Kasumi-1 (cell line): ENCODE data around the gene INPP5D.
"Not testable (repeated sequence)": the region's sequence is repeated elsewhere in the genome, so short reads cannot be mapped to it uniquely, and the experiment has no call there.

Source experiments
- DNase-seq, 2 experiments: peaks; one replicate each; lab custom pipeline; 2025; lab: John Stamatoyannopoulos, UW

Gene INPP5D

DNA sequence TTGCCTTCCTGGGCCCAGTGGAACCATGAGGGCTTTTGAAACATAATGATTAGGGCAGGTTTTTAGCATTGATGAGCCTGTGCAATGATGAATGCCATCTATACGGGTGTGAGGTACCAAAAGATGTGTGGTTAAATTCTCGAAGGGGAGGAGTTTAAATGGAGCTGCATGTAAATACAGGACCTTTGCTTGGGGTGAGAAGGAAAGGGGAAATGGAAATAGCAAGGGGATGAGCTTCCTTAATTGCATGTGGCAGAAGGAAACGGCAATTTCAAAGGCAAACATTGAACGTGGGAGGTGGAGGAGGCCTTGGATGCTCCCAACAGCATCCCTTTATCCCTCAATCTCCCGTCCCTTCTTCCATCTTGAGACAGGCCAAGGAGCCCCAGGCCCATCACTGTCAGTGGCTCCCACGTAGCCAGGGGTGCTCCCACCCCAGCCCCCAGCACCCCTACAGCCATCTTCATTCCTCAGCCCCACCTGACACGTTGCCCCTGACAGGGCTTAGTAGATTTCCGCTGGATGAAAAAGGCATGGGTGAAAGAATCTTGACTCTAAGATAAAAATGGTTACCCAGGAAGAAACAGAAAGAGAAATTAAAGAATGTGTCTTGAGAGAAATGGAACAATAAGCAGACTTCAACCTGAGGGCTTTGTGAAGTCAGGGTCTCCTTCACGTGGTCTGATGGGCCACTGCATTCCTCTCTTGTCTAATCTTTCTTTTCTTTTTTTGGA, 32.5 kb downstream of the INPP5D start:
- DNase-seq: peak; percentile 44 to 48

DNA sequence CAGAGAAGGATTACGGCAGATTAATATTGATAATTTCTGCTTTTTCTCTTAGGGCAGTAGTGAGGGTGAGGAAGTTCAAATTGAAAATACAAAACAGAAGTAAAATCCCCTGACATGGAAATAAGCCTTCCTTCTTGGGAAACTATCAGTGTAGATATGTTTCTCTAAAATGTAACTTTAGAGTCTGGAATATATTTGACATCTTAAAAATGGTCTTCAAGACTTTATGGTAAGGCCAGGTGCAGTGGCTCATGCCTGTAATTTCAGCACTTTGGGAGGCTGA, 33.0 kb downstream of the INPP5D start:
- no peak for DNase-seq

DNA sequence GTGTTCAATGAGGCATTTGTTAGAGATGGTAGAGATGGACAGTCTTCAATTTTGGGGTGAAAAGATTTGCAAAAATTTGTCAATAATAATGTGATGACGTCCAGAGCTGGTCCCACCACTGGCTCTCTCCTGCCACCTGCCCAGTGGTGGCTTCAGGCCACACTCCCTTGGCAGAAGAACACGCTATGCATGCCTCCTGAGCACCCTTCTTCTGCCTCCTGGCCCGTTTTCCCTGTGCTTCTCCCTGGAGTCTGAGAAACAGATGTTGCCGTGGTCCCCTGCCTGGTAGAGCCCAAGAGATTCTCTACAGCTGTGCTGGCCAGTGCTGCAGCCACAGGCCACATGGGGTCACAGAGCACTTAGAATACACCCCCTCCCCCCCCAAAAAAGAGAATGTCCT, 33.6 kb downstream of the INPP5D start:
- no peak for DNase-seq

DNA sequence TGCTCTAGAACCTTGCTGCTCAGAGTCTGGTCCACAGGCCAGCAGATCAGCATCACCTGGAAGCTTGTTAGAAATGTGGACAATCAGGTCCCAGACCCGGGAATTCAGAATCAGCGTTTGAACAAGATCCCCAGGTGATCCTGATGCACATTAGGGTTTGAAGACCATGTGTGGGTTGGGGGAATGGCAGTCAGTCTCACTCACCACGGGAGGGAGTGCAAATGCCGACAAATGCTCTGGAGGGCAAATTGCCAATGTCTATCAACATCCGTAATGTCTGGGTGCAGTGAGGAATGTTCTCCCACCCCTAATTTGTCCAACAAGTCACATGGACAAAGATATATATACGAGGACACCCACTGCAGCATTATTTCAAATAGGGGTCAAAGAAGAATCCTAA, 34.5 kb downstream of the INPP5D start:
- DNase-seq: no peak

DNA sequence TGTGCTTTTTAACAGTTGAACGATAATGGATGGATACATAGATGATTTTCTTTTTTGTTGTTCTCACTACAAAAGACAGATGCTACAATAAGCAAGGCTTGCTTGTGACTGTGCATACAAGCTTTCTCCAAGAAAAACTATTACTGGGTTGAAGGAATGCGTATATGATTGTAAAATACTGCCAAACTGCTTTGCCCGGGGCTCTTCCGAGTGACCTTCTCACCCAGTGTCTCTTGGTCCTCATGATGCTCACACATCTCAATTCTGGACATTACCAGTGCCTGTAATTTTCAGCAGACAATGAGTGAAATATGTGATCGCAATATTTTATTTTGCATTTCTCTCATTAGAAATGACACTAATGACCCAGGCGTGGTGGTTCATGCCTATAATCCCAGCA, 35.9 kb downstream of the INPP5D start:
- DNase-seq: no peak

DNA sequence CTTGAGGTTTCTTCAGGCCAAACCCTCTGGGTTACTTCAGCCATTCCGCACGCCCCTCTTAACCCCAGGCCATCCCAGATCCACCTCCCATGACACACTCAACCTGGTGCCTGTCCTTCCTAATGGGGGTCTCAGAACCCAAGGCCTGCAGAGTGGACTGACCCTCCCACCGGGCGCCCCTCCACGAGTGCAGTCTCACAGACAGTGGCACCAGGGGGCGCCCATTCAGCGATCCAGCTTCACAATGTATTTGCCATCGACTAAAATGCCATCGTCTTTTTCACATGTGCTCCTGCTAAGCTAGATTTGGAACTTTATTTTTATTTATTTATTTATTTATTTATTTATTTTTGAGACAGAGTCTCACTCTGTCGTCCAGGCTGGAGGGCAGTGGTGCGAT, 38.5 kb downstream of the INPP5D start:
- DNase-seq: no peak

DNA sequence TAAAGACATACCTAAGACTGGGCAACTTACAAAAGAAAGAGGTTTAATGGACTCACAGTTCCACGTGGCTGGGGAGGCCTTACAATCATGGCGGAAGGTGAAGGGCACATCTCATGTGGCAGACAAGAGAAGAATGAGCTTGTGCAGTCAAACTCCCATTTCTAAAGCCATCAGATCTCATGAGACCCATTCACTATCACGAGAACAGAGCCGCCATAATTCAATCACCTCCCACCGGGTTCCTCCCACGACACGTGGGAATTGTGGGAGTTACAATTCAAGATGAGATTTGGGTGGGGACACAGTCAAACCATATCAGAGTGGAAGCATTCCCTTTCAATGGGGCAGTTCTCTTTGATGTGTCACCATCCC, 39.7 kb downstream of the INPP5D start:
- not testable (repeated sequence) for DNase-seq

DNA sequence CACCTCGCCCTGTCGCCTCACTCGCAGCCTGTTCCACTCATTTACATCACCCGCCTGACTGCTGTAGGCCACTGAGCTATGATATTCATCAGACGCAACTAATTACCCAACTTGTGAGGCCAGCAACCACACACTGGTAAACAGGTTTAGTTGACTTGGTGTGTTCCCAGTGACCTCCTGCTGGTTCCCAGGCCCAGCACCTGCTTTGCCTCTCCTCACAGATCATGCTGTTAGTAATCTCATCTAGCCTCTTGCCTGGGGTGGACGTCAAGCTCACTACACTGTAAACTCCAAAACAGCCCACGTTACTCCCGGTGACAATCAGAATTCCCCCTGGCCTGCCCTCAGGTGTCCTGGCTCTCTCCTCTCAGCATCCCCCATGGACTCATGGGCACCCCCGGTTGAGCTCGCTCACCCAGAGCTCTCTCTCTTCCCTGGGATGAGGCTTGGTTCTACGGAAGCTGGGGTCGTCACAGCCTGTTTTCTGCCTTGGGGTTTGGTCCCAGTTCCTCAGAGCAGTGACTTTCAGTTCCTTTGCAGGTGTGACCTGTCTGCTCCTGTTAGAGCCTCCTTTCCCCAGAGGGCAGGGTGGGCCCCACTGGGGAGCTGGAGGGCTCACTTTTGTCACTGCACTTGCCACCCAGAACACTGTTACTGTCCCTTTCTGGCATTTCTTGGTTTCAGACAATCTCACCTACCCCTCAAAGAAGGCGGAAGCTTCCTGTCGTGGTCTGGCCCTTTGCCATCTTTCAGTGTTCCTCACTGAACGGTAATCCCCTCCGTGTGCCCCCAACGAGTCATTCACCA, 40.3 kb downstream of the INPP5D start:
- peak in 1 of 2 experiments; percentile 1 for DNase-seq

DNA sequence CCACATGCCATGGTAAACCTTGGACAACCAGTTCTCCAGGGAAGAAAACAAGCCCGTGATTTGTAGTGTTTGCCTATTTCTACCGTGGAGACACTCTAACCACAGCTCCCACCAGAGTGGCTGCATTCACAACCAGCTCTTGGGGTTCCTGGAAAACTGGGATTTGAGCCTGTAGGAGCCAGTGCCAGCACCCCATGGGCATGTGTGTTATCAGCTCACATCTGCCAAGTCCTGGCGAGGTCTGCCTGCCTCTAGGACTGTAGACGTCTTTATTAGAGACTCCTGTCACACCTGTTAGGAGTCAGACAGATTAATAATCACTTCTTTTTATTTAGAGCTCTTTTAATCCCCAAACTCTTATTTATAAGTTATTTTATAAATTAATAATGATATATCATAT, 41.0 kb downstream of the INPP5D start:
- no peak for DNase-seq

DNA sequence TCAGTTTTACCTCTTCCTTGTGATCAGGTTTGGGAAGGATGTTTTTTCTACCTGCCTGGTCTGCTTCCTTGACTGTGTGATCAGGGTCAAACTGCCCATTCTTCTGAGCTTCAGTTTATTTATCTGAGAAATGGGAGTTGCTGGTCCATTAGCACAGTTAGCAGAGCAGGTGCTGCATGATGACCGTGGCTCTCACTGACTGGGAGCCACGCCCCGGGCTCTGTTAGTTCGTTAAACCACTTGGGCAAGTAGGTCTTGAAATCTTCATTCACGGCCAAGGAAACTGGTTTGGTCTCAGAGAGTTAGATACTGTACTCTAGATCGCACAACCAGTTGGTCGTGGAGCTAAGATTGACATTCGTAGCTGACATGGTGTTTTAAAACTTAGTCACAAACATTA, 41.7 kb downstream of the INPP5D start:
- DNase-seq: no peak

DNA sequence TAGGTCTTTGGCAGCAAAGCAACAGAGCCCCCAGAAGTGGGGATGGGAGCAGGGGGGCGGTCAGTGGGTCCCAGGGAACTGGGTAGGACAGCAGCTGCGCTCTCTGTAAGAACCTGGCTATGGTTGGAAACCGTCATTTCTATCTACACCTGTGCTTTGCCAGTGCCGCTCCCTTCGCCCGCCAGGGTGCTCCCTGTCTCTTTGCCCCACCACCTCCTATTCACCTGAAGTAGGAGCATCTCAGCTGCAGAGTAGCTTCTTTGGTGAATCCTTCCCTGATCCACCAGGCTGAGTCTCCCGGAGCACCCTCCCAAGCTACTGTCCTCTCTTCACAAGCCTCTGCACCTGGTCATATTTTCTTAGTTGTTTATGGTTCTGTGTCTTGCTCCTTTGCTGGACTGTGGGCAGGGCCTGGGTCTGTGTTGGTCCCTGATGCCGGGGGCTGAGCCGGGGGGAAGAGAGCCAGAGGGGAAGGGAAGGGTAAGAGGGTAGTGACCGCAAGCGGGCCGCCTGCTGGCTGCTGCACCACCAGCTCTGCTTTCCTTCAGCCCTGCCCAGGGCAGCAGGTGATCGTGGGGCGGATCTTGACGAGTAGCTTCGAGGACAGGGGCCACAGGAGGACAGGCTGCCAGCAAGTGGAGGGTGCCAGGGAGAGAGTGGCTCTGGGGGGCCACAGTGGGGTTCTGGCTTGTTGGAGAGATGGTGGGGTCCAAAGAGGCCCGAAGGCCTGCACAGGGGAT, 45.2 kb downstream of the INPP5D start:
- no peak for DNase-seq

DNA sequence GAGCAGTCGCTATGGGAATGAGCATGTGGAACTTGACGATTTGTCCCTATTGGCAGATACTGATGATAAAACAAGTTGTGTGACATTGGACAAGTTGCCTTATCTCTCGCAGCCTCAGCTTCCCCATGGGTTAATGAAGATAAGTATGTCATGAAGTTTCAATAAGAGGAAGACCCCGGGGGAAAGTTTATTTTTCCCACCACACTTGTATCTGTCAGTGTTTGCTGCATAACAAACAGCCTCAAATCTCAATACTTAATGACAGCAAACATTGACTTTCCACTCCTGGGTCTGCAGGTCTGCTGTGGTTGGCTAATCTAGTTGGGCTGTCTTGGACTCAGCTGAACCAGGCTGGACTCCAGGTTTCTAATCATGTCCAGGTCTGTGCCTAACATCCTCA, 45.8 kb downstream of the INPP5D start:
- DNase-seq: no peak

DNA sequence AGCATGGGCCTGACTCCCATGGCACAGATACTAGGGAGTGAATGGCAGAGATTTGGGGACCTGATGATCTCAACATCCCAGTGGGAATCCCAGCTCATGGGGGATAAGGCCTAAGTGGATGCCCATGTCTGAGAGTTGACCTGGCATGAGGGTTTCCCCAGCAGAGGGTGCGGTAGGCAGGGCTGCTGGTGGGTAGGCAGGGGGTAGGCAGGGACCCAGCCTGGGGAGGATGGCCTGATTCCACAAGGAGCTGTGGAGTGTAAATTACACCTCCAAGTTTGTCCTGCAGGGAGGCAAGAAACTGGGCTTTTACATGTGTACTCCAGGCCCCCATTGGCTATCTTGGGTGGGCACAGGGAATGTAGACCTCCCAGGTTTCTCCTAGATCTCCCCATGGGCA, 46.9 kb downstream of the INPP5D start:
- no peak for DNase-seq

DNA sequence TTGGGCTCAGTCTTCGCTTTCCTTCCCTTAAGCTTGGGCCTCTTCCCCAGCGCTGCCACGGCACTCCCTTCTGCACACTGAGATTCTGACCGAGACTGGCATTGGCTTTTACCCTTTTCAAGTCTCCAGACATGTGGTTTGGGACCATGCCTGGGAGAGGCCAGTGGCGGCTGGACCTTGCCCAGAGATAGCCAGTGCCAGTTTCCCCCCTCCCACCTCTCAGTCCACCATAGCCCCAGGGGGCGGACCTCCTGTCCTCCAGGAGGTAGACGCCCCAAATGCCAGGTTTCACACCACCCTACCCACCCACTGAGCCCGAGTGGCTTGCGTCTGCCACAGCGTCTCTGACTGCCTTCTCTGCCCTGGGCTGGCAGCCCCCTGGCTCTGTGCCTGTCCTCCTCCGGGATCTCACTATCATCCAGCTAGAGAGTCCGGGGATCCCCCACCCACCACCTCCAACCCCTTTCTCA, 47.7 kb downstream of the INPP5D start:
- no peak for DNase-seq

DNA sequence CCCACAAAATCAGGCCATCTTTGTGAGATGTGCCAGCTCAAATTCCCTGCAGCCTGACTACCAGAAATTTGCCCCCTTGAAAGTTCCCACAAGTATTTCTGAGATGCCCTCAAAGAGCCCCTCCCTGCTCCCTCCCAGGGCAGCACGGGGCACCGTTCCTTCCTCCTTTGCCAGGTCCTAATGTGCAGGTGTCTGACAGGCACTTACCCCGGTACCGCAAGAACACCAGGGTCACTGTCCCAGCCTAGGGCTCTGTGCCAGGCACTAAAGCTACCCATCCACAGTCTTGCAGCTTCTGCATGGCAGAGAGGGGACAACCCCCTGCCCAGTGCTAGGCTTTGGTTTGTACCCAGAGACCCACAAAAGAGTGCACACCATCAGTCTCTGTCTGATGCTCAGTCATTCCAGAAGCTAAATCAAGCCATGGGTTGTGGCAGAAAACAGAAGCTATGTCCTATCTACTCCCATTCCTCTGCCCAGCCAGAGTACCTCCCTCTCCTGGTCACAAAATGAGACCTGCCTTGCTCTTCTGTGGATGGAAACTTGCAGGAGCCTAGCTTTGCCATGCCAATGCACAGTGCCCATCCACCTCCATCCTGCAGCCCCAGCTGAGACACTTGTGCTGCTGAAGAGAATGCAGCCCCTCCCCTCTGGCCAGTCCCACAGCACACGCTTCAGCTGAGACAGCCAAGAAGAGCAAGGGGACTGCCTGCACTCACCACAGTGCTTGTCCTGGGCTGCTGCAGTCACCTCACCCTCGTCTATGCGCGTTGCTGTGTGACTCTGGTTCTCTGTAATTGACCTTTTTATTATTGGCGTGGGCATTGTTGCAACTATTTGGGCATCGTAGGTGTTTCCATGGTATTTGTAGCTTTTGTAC, 48.7 kb downstream of the INPP5D start:
- no peak for DNase-seq

DNA sequence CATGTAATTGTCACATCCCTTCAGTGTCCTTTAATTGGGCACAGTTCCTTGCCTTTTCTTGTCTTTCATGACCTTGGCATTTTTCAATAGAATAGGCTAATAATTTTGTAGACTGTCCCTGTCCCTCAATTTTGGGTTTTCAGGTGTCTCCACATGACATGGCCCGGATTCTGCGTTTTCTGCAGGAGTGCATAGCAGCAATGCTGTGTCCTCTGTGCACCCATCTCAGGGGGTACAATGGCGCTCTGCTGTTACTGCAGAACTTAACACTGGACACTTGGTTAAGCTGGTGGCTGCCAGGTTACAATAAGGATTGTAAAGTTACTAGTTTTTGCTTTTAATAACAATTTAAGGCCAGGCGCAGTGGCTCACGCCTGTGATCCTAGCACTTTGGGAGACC, 51.3 kb downstream of the INPP5D start:
- DNase-seq: no peak

DNA sequence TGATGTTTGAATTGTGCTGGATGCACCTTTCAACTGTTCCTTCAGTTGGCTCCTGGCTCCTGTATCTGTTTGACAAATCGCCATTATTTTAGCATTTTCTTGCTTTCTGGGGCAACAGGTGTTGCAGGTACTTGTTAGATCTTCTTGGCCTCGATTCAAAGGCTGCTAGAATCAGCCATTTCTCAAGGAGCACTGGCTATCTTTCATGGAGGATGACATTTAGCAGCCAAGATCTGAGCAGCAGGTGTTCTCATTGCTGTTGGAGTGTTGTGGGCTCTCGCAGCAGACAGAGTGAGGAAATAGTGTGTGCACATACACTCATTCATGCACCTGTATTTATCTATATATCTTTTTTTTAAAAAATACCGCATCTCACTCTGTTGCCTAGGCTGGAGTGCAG, 52.2 kb downstream of the INPP5D start:
- no peak for DNase-seq

DNA sequence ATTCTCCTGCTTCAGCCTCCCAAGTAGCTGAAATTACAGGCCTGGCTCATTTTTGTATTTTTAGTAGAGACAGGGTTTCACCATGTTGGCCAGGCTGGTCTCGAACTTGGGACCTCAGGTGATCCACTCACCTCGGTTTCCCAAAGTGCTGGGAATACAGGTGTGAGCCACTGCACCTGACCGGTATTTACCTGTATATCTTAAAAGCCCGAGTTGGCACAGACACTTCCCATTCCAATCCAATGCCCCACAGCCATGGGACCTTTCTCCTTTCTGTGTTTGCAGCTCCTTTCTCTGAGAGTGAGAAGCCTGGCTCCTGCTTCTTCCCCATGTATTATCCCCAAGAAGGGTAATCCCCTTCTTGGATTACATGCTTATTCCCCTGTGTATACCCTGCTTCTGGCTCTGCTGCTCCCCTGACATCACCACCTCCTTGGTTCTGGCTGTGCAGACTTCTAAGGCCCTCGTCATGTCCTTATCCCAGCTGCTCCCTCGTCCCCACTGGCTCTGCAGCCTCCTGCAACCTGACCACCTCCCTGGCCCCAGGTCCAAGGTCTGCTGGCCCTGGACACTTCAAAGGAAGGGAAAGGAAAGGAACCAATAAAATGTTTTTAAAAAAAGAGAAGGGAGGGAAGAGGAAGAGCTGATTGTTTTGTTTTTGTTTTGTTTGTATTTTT, 52.8 kb downstream of the INPP5D start:
- DNase-seq: no peak

DNA sequence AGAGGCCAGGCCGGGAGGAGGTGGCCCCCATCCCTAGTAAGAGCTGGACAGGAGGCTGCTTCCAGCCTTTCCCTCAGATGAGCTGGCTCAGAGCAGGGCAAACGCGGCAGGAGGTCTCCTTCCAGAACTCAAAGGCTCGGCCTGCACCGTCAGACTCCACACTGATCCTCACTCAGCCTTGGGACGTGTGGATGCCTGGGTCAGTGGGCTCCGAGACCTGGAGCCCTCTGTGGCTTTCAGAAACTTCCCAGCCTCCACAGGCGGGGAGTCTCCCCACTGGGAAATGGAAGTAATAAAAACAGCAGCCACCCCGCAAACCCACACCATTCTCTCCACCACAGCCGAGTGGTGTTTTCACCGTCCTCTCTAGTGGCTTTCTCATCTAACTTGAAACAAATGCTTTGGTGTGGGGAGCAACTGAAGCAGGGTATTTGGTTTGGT, 54.3 kb downstream of the INPP5D start:
- DNase-seq: no peak

DNA sequence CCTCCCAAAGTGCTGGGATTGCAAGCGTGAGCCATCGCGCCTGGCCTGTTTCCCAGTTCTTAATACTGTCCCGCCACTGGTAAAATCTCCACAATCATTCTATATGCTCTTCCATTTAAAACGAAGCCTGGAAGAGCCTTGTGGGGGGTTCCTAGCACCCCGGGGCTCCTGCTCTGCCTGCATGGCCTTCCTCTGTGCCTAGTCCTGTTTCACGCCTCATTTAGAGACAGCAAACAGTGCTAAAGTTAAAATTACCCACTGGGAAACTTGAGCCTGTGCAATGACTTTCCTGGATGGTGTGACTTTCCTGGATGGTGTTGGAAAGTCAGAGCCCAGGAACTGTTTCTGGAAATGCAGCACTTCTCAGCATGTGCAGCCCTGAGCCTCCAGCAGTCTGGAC, 55.0 kb downstream of the INPP5D start:
- no peak for DNase-seq

DNA sequence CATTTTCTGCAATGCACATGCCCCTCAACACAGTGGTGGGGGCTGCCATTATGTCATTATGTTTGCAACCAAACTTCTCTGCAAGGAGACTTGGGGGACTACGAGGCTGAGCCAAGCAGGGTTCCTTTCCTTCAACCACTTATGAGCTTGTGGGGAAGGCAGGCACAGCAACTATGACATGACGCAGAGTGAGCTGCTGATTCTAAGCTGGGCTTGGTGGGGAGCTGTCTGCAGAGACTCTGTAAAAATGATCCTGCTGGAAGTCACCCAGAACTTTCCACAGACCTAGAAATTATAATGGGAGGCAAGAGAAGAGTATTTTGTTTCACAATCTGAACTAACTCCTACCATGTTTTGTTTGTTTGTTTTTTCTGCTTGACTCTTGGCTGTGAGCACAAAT, 55.6 kb downstream of the INPP5D start:
- no peak for DNase-seq
